GM15510 (cell line): Measurements from ENCODE around the gene SYNPR.

Experiments
- POLR2A ChIP-seq: IDR thresholded peaks from 3 replicates; pipeline ENCODE4 v1.6.1; 2011; ENCODE audit warnings: borderline replicate concordance; ENCODE audit not compliant: insufficient read length; ENCODE audit errors: extremely low read depth

Gene SYNPR

DNA sequence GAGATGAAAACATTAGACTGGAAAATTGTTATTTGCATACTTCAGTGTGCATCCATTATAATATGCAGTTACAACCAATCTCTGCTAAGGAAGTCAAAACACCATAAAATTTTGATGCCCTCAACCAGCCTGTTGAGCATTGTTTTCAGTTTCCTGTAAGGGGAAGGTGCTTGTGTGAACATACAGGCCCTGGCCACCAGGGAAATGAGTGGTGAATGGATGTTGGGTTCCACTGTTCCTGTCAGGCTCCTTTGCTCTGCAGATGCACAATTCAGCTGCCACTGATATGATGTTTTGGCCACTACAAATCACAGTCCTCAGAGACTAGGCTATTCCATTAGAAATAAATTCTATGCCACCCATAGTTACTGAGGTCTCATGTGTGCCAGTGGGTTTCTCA, 184.6 kb downstream of the SYNPR start:
- TF ChIP-seq POLR2A, result no peak

DNA sequence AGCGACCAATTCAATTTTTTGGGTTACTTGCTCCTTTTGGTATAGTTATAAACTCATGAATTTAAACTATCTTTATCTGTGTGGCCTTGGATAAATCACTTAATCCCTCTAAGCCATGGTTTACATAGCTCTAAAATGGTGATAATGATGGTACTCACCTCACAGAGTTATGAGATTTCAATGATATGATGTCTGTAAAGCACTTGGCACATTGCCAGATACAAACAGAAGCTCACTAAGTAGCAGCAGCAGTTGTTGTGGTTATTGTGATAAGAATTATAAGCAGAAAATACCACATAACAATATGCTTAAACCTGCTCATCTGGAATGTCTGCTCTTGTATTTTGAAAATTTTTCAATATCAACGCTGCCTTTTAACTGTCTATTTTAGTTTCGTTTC, 189.3 kb downstream of the SYNPR start:
- TF ChIP-seq POLR2A, result no peak

DNA sequence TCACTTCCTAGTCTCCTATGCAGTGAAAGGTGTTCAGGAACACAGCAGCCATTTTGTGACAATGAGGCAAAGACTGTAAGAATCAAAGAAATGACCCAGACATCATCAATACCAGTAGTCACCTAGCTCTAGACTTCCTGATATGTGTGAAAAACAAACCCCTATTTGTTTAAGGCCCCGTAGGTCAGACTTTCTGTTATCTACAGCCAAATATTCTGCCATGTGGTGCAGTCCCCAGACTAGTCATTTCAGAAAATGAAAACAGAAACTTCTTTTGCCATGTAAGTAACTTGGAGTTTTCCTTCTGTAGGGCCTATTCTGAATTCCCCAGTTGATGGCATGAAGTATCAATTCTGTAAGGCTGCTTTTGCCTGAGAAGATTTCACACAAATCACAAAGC, 192.6 kb downstream of the SYNPR start:
- TF ChIP-seq POLR2A, result no peak

DNA sequence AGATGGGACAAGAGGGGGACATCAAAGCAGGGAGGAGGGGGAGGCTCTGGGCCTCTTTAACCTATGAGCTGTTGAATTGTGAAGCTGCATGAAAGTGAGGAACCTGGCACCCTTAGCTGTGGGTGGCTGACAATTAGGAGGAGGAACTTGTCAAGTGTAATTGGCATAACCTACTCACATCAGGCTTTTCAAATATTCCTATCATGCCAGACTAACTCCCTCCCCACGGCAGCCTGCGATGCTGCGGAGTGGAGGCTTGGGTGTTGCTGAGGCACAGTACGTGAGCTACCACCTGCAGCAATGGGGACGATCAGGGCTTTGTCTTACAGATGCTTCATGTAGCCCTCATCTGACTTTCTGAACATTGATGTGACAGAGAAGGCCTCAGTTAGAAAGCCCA, 193.7 kb downstream of the SYNPR start:
- TF ChIP-seq POLR2A, result no peak

DNA sequence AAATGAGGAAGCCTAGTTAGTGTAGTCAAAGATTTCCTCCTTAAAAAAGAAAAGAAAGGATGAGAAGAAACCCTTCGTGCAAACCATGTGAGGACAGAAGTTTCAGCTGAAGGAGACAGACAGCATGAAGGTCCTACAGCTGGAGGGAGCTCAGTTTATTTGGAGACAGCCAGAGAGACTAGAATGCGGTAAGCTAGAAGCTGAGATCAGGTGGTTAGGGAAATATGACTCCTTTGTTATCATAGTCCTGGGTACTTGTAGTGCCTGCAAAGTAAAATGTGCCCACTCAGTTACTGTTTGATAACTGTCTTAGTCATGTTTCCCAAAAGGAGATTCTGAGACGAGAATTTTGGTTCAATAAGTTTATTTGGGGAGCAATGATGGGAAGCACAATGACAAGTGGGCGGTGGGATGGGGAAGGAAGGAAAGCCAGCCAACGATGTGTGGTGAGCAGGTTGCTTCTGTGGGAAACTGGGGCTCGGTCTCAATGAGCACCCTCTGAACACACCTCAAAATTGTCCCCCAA, 195.6 kb downstream of the SYNPR start:
- no peak for TF ChIP-seq POLR2A

DNA sequence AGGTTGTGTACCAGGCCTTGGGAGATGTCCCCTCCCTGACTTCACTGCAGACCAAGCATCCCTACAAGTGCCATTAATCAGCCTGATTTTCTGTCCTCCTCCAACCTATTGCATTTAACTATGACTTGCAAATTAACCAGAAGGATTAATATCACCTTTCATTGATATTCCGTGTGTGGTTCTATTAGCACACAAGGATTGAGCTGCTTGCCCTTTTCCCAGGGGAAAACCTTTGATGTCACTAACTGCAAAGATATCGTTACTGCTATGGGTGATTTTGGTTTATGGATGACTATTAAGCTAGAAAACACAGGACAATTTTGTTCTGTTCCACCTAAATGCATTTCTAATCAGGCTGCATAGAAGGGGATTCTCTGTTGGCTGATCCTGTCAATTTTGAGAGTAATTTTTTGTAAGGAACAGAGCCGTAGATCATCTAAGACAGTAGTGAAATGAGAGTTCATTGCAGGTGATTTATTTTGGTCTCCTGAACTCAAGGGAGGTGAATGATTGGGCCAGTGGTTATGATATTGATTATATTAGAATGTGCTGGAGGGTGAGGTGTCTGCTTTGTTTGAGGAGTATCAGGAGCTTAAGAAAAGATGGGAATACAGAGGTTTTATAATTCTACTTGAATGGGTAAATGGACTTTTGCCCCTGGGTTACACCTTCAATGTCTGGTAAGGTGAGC, 196.9 kb downstream of the SYNPR start:
- TF ChIP-seq POLR2A, result no peak

DNA sequence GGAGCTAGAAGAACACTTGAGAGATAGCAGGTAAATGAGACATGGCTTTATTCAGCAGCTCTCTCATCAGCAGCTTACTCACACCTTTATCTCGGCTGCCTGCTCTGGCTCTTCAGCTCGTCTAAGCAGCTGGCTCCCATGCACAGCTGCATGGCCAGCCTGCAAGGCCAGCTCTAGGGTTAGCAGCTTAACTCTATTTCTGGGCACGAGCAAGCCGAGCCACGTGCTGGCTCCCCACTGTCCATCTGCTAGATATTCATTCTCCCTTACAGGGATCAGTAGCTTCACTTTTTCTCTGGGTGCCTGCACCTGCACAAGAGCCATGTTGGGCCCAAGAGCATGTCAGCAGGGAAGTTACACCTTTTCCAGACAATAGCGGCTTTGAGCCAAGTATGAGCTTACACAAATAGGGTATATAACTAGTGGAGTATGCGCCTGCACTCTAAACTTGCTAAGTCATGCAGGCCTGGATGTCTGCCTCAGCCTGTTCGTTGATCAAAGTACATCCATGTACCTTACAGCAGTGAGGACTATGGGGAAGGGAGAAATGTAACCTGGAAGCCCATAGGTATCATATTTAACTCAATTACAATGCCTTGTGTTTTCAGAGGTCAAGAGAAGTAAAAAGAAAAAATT, 199.5 kb downstream of the SYNPR start:
- no peak for TF ChIP-seq POLR2A

DNA sequence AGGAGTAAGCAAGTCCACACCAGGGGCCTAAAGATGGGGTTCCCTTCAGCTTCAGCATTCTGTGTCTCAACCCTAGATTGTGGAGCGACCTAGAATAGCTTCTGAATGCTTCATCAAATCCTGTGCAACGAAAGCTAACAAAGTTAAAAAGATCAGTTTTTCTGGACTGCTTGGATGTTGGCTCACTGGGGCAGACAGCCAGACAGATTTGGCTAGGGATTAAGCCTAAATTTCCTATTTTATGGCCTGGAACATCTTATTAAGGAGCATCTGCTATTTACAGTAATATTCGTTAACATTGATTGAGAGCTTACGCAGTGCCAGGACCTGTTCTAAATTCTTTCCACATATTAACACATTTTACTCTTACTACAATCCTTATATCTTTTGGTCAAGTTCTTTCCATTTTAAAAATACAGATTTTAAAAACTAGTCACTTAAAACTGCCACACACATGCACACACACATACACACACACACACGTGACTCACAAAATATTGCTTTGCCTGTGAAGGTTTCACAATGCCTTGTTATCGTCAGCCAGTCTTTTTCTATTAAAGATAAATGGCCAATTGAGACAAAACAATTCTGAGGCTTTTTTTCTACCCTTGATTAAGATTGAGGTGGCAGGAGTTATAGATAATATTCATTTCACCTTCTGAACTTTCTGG, 201.0 kb downstream of the SYNPR start:
- no peak for TF ChIP-seq POLR2A

DNA sequence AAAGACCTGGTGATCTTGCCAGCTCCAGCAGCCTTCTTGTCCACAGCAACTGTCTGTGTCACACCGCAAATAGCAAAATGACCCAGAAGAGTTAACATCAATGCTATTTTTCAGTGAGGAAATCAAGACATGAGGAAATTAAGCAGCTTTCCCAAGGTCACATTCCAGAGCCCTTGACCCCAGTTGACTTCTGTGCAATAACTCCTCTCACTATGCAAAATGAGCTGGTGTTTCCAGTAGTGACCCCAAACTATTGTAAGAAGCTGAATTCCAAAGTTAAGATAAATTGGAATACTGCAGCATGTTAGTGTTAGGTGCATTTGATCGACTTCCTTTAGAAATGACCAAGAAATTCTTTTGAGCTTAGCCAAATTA, 201.5 kb downstream of the SYNPR start:
- TF ChIP-seq POLR2A, result no peak

DNA sequence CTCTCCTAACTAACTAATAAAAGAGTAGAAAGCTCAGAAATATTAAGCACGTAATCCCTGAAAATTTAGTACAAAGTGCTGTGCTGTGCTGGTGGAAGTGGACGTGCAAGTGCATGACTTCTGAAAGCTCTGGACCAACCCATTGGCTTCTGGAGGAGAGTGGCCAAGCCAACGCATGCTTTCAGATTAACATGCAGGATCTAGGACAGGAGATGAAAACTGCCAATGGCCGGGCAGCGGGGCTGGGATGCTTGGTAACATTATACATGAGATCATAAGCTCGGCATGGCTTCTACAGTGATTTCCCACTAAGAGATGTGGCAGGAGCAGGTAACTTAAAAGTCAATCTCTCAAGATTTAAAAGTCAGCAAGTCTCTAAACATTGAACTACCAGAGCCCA, 203.5 kb downstream of the SYNPR start:
- no peak for TF ChIP-seq POLR2A

DNA sequence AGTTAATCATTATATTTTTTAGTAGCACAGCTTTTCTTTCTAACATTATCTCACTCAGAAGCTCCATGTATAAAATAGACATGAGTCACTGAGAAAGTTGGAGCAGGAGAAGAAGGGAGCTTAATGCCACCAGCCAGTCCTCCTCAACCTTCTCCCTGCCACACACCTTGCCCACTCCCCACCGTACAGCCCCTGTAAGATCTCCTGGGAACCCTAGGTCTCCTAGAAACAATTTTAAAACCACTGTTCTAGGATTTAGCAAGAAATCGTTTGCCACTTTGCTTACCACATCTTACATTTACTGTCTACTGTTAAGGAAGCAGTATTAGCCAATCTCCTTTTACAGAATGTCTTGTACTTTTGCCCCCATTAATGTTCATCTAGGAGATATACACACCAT, 204.2 kb downstream of the SYNPR start:
- TF ChIP-seq POLR2A, result no peak

DNA sequence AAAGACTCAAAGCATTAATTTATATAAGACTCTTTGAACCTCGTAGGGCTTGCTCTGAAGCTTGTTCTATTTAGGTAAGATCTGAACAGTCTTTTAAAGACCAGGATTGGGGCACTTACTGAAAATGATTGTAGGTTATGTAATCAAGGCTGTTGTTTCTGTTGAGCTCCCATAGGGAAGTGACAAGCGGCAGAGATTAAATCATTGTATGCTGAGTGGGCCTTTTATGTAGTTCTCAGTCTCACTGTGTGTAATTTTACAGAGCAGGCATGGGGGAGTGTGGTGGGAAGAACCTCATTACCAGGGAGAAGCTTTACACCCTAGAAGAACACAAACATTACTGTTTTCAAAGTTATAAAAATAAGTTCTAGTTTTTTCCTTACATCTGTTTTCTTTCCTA, 214.4 kb downstream of the SYNPR start:
- TF ChIP-seq POLR2A, result no peak

DNA sequence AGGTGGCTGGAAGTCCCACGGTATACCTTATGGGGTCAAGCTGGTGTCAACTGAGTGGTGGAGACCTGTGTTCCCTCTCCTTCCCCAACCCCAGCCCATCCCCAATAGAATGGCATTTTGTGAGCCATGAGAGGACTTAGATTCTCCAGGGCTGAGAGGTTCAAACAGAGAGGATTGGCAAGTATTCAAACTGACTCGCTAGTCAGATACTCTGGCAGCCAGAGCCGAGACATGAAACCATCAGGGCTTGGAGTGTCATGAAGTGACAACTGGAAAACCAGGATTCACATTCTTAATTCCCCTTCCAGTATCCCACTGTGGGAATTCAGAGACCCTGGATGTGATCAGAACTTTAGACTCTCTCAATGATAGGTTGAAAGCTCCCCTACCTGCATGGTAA, 215.0 kb downstream of the SYNPR start:
- no peak for TF ChIP-seq POLR2A

DNA sequence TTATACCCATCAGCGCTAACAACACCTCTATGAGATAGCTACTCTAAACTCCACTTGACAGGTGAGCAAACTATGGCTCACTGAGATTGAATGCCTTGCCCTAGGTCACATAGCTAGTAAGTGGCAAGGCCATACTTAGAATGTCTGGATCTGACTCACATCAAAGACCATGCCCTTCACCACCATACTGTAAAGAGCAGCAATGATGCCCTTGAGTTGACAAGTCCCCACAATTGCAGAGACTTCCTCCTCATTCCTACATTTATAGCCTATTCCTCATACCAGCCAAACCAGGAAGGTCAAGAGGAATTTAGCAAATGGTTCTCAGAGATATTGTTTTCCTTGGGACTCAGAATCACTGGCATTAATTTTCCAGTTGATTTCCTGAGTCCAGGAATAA, 216.5 kb downstream of the SYNPR start:
- TF ChIP-seq POLR2A, result no peak

DNA sequence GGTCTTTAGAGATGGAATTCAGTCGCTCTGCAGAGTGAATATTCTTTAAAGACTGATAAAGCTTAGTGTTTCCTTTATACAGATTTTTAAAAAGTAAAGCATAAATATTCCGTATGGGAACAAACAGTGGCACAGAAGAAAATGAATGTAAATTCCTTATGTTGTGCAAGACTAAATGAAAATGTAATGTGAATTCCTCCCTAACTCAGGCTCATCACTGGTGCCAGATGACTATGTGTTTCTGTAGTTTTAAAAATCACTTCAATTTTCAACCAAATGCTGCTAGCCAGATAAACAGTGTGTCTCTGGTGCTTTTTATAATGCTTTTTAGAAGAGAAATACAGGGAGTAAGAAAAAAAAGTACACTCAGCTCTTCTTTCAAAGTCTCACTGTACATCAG, 219.5 kb downstream of the SYNPR start:
- no peak for TF ChIP-seq POLR2A

DNA sequence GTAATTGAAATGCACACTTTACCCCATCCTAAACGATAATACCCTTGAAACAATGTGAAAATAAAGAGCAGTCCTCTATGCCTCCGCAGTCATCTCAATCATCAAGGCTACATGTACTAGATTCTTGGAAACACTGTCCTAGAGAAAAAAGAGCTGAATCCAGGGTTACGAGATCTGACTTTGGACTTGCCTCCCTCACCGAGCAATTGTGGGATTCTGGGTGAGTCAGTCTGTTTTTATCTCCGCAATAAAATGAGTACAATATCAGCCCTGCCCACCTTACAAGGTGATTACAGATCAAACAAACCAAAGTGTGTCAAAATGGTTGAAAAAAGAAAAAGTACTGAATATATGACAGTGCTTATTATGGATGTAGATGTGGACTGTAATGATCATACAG, 222.1 kb downstream of the SYNPR start:
- no peak for TF ChIP-seq POLR2A
